Neural cell (in vitro differentiated cells): ENCODE measurements around the gene GFRA1.

Experiments used
- CTCF ChIP-seq: fragments of 450-650 bp; IDR thresholded peaks from 2 replicates; pipeline ENCODE4 v1.5.1; 2014; ENCODE audit warnings: antibody characterized with exemption, mild to moderate bottlenecking, moderate library complexity; ENCODE audit not compliant: poor library complexity, severe bottlenecking
- EP300 ChIP-seq: fragments of 450-650 bp; conservative IDR thresholded peaks from 2 replicates; pipeline ENCODE4 v1.6.1; 2014; ENCODE audit warnings: antibody characterized with exemption, mild to moderate bottlenecking, moderate library complexity; ENCODE audit not compliant: poor library complexity, severe bottlenecking
- EZH2 ChIP-seq: fragments of 200-600, 300-800 bp; shearing (Covaris generic), sonication (generic); IDR thresholded peaks from 2 replicates; pipeline ENCODE4 v1.6.1; 2014; ENCODE audit warnings: antibody characterized with exemption, low read length, borderline replicate concordance, mild to moderate bottlenecking; ENCODE audit not compliant: insufficient read depth, poor library complexity, severe bottlenecking
- MXI1 ChIP-seq: fragments of 450-650 bp; conservative IDR thresholded peaks from 2 replicates; pipeline ENCODE4 v1.6.1; 2014; ENCODE audit warnings: antibody characterized with exemption, mild to moderate bottlenecking; ENCODE audit not compliant: poor library complexity, severe bottlenecking
- POLR2AphosphoS5 ChIP-seq: IDR thresholded peaks from 2 replicates; pipeline ENCODE4 v1.6.1; 2012
- REST ChIP-seq: IDR thresholded peaks from 2 replicates; pipeline ENCODE4 v1.6.1; 2012; ENCODE audit warnings: borderline replicate concordance

- TF ChIP-seq CTCF (no peak), POLR2AphosphoS5 (no peak), EP300 (no peak), MXI1 (no peak), REST (no peak), EZH2 (no peak)
Measured at GRCh38 chr10:116049158-116049973, 223.6 kb downstream of the GFRA1 start.
